Aorta (tissue), 5 donors: Measurements from ENCODE around the gene INO80. TPM values are rescaled to one million over a fixed set of nuclear protein-coding genes. Genes with fewer than 3 reads are reported as not detected.

ENCODE experiments used
- ATAC-seq: fragments of 200-7000 bp; cut with Tn5 transposase; one replicate; pipeline ENCODE4 v1.9.1; 2022; ENCODE audit warnings: moderate library complexity; ENCODE audit not compliant: low FRiP score
- DNase-seq, 2 donors: peaks; one replicate each; pipeline ENCODE4 v3.0.0-alpha.2; 2020
- H3K27ac ChIP-seq, 2 donors: one replicate each; pipeline ENCODE4 v1.5.1; 2013; ENCODE audit warnings: low read length in 2 of 2, mild to moderate bottlenecking in 2 of 2, moderate library complexity in 2 of 2, control low read depth in 1 of 2, inconsistent platforms in 1 of 2, low read depth in 1 of 2
- H3K27me3 ChIP-seq, 2 donors: one replicate each; pipeline ENCODE4 v1.6.1; 2013; ENCODE audit warnings: control low read depth in 1 of 2, low read length in 1 of 2, mild to moderate bottlenecking in 1 of 2, moderate library complexity in 1 of 2; ENCODE audit not compliant: insufficient read depth in 2 of 2, control insufficient read depth in 1 of 2
- H3K36me3 ChIP-seq, 2 donors: one replicate each; pipeline ENCODE4 v1.6.1; 2013; ENCODE audit warnings: control low read depth in 1 of 2, low read length in 1 of 2, mild to moderate bottlenecking in 1 of 2; ENCODE audit not compliant: insufficient read depth in 2 of 2, control insufficient read depth in 1 of 2
- H3K4me1 ChIP-seq, 2 donors: one replicate each; pipeline ENCODE4 v1.6.1; 2013; ENCODE audit warnings: low read length in 2 of 2, control low read depth in 1 of 2, mild to moderate bottlenecking in 1 of 2, moderate library complexity in 1 of 2; ENCODE audit not compliant: insufficient read depth in 2 of 2, control insufficient read depth in 1 of 2
- H3K4me3 ChIP-seq, 2 donors: one replicate each; pipeline ENCODE4 v1.5.1; 2013; ENCODE audit warnings: low read length in 2 of 2, control low read depth in 1 of 2, mild to moderate bottlenecking in 1 of 2
- H3K9me3 ChIP-seq: one replicate; pipeline ENCODE4 v1.6.1; 2013; ENCODE audit warnings: mild to moderate bottlenecking, low read length; ENCODE audit not compliant: control insufficient read depth
- WGBS, 2 donors: extraction: QIAGEN DNeasy Blood & Tissue Kit; methylation state at CpG; one replicate each; pipeline ENCODE4 v1.1.7; 2013; 5-methylcytosine and 5-hydroxymethylcytosine counted together
- intact Hi-C, 2 donors: fragments of 100-400 bp; cut with DNase I; formaldehyde crosslinking; loops; one replicate each; pipeline versions ENCODE4 v1.14.2 to v1.15.0; 2022
- polyA plus RNA-seq, 2 donors: library from polyadenylated mRNA; stranded (reverse); fragments of 200-250 nt; gene quantifications; one replicate each; pipeline ENCODE4 v1.2.3, GENCODE V29; 2013
- total RNA-seq, 2 donors: library from RNA; stranded (reverse); fragmentation: NEBNext Ultra II Directional; extraction: Animal tissue kit (Norgen Biotek cat#: 25700); gene quantifications; one replicate each; pipeline ENCODE4 v1.2.1, GENCODE V29; 2021
- donor health status: healthy with polysubstance abuse.
- donor health status: Bipolar disorder and iron deficiency.
- donor health status: DM: no; HTN: no; CAD: no.
- donor health status: DM: no; HTN: no; CAD: no.
- donor health status: DM: yes; HTN: yes; CAD: no.

Gene INO80
- total and polyA plus RNA-seq, 4 donors = 6.5 to 25.1 (median 15.4) TPM

DNA sequence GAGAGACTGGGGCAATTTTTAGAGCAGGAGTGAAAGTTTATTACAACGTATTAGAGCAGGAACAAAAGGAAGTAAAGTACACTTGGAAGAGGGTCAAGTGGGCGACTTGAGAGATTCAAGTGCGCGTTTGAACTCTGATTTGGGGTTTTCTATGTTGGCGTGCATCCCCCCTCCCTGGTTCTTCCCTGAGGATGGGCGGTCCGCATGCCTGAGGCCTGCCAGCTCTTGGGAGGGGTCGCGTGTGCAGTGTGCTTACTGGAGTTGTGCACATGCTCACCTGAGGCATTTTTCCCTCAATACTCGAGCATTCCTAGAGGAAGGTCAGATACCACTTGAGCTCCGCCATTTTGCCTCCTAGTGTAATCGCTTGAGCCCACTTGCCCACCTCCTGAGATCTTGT is 173.2 kb downstream of the INO80 start:
- H3K4me3 ChIP-seq = no peak overlapping the region
- ATAC-seq (no peak), DNase-seq (no peak)
- no peaks in the 10 kb centered on the region for H3K36me3 ChIP-seq
- H3K27ac ChIP-seq = no peak overlapping the region
- intact Hi-C loops = loop anchor here in 1 of 2 donors (5.0 kb wide), 3 partner anchors 36 to 74 kb away; no protein-coding TSS in a partner anchor
- no peaks in the 10 kb centered on the region for H3K27me3 ChIP-seq
- H3K9me3 ChIP-seq = no peaks in the 10 kb centered on the region
- no peaks in the 10 kb centered on the region for H3K4me1 ChIP-seq
- 90 to 91% methylated on average over 12 of the region's 12 CpGs for WGBS, 2 donors

DNA sequence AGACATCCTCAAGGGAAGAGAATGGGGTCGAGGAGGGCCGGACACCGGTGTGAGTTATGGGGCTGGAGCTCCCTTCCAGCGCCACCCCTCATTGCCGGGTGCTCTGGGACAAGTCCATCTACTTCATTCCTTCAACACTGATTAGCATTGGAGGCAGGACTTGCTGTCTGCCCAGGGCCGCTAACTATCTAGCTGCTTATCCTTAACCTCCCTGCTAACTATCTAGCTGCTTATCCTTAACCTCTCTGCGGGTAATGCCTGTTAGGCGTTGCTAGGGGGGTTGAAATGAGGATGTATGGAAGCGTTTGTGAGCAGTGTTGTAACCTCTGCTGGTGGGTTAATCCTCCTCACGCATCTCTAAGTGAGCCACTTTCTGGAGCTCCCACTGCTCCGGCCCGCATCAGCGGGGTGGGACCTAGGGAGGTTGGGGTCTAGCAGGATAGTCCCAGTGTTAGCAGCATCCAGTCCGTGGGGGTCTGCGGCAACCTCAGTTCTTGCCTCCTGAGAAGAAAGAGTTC is 173.7 kb downstream of the INO80 start:
- H3K9me3 ChIP-seq = no peaks in the 10 kb centered on the region
- intact Hi-C loops = loop anchor here in 1 of 2 donors (5.0 kb wide), 3 partner anchors 35 to 75 kb away; no protein-coding TSS in a partner anchor
- peak overlapping the region; percentile 40 to 48 for H3K4me3 ChIP-seq
- H3K36me3 ChIP-seq = no peaks in the 10 kb centered on the region
- no peak for ATAC-seq
- no peaks in the 10 kb centered on the region for H3K27me3 ChIP-seq
- no peak for DNase-seq
- H3K4me1 ChIP-seq = no peaks in the 10 kb centered on the region
- 42 to 44% methylated on average over 15 of the region's 15 CpGs for WGBS, 2 donors
- peak overlapping the region in 1 of 2 donors; percentile 46 for H3K27ac ChIP-seq

DNA sequence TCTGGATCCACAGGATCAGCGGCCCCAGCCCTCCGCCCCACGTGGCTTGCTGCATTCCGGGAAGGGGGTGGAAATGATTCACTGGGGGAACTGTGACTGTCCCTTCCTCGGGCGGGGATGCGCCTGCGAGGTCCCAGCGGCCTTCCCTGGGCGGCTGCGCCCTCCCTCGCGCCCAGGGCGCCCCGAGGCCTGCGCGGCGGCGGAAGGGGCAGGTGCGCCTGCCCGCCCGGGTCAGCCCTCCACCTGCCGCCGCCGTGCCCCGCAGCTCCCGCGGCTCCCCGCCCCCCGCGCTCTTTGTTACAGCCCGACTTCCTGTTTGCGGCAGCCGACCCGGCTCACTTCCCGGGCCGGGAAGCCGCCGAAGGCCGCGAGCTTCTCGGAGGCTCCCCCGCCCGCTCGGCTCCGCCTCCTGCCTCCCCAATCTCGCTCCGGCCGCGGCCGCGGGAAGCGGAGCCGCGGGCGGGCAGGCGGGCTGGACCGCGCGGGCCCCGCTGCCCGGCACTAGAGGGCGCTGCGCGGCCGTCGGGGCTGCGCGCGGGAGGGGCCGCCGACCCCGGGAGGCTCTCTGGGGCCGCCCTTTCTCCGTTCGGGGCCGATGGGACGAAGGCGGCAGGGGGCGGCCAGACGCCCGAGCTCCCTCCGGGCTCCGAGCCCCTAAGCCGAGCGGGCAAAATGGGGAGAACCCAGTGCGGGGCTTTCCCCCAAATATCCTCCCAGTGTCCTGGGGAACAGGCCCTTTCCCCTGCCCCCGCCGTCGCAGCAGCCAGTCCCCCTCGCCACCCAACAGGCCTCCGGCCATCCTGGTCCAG is 174.3 kb downstream of the INO80 start:
- intact Hi-C loops = loop anchor here (2.0 to 5.0 kb wide), 5 partner anchors 34 to 79 kb away; no protein-coding TSS in a partner anchor
- Histone ChIP-seq H3K27ac (peak overlapping the region; percentile 44 to 79), H3K9me3 (no peaks in the 10 kb centered on the region), H3K4me3 (peak overlapping the region; percentile 40 to 48), H3K36me3 (no peaks in the 10 kb centered on the region), H3K4me1 (no peaks in the 10 kb centered on the region), H3K27me3 (no peaks in the 10 kb centered on the region)
- ATAC-seq (peak; percentile 91), DNase-seq (peak; percentile 86 to 93)
- WGBS, 2 donors = 0 to 1% methylated on average over 69 to 92 of the region's 92 CpGs

DNA sequence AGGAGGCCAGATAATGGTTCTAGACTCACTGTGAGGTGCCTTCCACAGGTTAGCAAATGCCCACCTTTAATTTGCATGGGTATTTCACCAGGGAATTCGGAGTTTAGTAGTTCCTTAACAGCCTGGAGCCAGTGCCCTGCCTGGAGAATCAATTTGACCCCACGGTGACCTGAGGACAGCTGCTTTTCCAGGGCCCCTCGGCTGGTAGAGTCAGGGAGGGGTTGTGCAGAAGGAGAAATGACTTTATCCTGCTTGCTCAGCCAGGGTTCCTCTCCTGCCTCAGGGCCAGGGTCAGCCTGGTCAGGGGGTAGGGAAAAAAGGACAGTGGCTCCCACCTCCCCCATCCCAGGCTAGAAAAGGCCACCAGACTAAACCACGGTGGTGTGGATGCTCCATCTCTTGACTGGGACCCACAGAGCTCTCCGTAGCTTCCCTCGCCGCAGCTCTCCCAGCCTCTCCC is 175.0 kb downstream of the INO80 start:
- no peaks in the 10 kb centered on the region for H3K4me1 ChIP-seq
- peak overlapping the region in 1 of 2 donors; percentile 39 for H3K4me3 ChIP-seq
- intact Hi-C loops = loop anchor here (2.0 to 5.0 kb wide), 5 partner anchors 34 to 80 kb away; no protein-coding TSS in a partner anchor
- H3K9me3 ChIP-seq = no peaks in the 10 kb centered on the region
- WGBS, 2 donors = 23 to 24% methylated on average over 7 of the region's 7 CpGs
- peak overlapping the region; percentile 44 to 79 for H3K27ac ChIP-seq
- DNase-seq = no peak
- H3K36me3 ChIP-seq = no peaks in the 10 kb centered on the region
- no peaks in the 10 kb centered on the region for H3K27me3 ChIP-seq
- peak; percentile 8 for ATAC-seq

DNA sequence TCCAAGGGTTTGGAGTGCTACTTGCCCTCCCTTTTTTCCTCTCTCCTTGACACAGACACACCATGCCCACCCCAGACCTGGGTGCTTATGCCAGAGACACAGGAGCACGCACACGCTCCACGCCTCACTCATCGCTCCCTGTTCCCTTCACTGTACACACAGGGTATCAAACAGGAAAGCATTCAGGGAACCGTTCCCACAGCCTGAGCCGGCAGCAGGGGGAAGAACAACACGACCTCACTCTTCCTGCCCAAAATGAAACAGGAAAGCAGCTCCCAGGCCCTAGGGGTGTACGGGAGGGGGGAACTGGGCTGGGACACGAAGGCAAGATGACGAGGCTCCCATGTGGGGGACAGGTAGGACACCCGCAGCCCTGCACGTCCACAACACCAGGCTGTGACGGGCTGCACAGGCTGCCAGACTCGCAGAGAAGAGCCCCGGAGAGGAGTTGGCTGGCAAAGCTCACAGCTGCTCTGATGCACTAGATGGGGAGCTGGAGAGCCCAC is 175.7 kb downstream of the INO80 start:
- Histone ChIP-seq H3K9me3 (no peaks in the 10 kb centered on the region), H3K36me3 (no peaks in the 10 kb centered on the region), H3K27me3 (no peaks in the 10 kb centered on the region), H3K4me1 (no peaks in the 10 kb centered on the region), H3K27ac (peak overlapping the region in 1 of 2 donors; percentile 79), H3K4me3 (no peak overlapping the region)
- 10 to 20% methylated on average over 15 of the region's 15 CpGs for WGBS, 2 donors
- intact Hi-C loops = loop anchor here (2.0 to 5.0 kb wide), 5 partner anchors 33 to 80 kb away; no protein-coding TSS in a partner anchor
- ATAC-seq = peak; percentile 16
- DNase-seq = no peak

DNA sequence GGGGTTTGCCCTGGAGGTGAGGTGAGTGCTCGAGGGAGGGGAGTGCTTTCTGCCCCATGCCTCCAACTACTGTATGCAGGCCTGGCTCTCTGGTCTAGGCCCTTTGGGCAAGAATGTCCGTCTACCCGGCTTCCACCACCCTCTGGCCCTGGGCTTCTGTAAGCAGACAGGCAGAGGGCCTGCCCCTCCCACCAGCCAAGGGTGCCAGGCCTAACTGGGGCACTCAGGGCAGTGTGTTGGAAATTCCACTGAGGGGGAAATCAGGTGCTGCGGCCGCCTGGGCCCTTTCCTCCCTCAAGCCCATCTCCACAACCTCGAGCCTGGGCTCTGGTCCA is 177.6 kb downstream of the INO80 start:
- Histone ChIP-seq H3K27ac (no peak overlapping the region), H3K9me3 (no peaks in the 10 kb centered on the region), H3K4me3 (no peak overlapping the region), H3K27me3 (no peaks in the 10 kb centered on the region), H3K4me1 (no peaks in the 10 kb centered on the region), H3K36me3 (no peaks in the 10 kb centered on the region)
- intact Hi-C loops = no loop called here
- no peak for ATAC-seq
- 80% methylated on average over 6 of the region's 6 CpGs for WGBS, 2 donors
- no peak for DNase-seq

DNA sequence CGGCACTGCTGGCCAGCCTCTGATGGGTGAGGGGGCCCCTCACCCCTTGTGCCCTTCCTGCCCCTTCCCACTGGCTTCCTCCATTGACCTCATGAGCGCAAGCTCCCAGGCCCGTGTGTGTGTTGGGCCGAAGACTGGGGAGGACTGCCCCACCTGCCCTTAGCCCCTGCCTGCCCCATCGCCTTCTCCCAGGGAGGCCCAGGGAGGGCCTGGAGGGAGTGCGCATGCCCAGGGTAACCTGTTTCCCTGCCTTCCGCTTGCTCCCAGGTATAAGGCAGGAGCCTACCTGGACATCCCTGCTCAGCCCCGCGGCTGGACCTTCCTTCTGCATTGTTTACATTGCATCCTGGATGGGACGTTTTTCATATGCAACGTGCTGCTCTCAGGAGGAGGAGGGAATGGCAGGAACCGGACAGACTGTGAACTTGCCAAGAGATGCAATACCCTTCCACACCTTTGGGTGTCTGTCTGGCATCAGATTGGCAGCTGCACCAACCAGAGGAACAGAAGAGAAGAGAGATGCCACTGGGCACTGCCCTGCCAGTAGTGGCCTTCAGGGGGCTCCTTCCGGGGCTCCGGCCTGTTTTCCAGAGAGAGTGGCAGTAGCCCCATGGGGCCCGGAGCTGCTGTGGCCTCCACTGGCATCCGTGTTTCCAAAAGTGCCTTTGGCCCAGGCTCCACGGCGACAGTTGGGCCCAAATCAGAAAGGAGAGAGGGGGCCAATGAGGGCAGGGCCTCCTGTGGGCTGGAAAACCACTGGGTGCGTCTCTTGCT is 178.1 kb downstream of the INO80 start:
- no peak overlapping the region for H3K27ac ChIP-seq
- DNase-seq = no peak
- no peaks in the 10 kb centered on the region for H3K9me3 ChIP-seq
- 64 to 66% methylated on average over 19 of the region's 19 CpGs for WGBS, 2 donors
- H3K36me3 ChIP-seq = no peaks in the 10 kb centered on the region
- H3K27me3 ChIP-seq = no peaks in the 10 kb centered on the region
- ATAC-seq = no peak
- intact Hi-C loops = no loop called here
- H3K4me1 ChIP-seq = no peaks in the 10 kb centered on the region
- no peak overlapping the region for H3K4me3 ChIP-seq
